AML-193 (cell line): ENCODE measurements around the gene AFF3.

ENCODE experiments used
- DNase-seq, 2 experiments: peaks; one replicate each; lab custom pipeline; 2025; lab: John Stamatoyannopoulos, UW

The AFF3 gene

DNA sequence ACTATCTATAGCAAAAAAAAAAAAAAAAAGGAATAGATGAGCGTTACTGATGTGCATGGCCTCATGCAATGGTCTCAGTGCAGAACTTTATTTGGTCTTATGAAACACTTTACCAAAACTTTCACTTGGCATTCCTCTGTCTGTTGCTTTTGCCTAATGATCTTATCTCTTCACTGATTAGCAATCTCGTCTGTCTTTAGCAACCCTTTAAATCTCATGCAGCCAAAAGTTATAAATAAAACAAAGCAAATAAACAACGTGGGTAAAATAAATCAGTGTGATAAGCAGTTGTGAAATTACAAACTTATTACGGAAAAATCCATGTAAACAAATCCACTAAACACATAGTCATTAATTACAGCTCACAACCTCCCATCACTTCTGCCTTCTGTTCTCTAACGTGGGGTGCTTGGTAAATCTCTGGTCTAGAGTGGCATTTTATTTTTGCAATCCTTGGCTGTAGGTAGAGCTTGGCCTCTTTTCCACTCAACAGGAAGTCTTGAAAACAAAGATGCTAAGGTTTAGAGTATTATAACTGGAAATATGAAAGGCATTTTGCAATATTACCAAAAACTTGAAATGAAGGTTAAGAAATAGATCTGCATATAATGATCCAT, 288.0 kb downstream of the AFF3 start:
- no peak for DNase-seq

DNA sequence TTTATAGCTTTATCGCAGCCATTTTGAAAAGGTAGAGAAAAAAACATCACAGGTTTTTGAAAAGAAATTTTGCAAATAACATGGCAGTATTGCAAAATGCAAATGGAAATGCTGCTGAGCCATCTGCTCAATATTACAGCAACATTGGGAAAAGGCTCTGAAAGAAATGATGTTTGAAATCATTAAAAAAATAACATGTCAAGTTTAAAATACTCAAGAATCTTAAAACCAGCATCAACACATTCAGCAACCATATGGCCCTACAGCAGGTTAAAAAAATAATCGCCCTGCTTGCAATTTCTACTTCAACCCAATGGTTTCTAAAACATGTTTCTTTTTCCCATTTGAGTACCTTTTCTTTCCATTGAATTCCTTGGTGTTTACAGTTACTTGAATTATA, 289.4 kb downstream of the AFF3 start:
- DNase-seq, result no peak

DNA sequence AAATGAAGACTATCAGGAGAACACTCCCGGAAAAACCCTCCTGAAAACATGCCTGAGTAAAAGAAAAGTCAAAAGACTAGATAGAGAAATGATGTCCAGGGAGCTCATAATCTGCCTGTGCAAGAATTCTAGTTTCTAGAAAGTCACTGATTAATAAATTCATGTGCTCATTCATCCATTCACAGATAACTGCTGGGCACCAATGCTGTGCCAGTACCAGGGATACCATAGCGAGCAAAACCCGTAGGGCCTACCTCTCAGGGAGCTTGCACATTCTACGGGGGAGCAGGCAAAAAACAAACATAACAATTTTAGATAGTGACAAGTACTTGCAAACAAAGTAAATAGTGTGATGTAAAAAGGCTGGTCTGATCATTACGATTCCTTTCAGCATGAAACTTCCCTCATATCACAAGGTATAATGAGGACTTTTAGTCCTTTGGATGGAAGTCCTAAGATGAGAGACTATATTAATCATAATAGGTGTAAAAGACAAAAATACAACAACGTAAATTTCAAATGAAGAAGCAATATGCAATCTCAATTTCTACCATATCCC, 289.9 kb downstream of the AFF3 start:
- DNase-seq, result no peak

DNA sequence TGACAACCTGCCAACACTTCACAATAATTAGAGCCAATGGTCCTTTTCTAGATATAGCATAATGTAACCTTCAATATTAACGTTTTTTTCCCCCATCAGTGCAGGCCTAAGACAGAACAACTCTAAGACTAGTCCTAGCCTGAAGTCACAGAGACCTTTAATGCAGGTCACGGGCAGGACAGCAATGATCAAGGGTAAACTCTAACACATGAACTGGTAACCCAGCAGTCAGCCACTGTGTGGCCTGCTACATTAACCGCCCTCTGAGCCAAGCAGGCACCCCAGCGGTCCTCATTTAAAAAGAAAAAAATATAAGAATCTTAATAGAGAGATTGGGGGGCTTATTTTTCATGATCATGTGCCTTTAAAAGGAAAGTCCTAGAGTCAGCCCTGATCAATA, 290.6 kb downstream of the AFF3 start:
- no peak for DNase-seq

DNA sequence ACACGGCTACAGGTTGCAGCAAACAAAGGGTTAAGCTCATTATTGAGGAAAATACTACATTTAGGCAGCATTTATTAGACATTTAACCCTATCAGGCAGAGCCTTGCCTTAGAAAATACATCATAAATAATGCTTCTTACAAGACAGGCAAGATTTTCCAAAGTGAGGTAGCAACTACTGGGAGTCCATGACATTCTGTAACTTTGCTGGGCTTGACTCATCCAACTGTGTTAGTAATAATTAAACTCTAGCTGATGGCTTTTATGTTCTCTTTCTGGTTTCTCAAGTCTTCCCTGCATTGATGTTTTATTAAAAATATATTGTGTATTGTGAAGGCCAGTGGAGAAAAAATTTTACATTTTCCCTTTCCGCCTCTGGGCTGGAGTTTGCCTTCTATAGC, 291.3 kb downstream of the AFF3 start:
- DNase-seq, result no peak

DNA sequence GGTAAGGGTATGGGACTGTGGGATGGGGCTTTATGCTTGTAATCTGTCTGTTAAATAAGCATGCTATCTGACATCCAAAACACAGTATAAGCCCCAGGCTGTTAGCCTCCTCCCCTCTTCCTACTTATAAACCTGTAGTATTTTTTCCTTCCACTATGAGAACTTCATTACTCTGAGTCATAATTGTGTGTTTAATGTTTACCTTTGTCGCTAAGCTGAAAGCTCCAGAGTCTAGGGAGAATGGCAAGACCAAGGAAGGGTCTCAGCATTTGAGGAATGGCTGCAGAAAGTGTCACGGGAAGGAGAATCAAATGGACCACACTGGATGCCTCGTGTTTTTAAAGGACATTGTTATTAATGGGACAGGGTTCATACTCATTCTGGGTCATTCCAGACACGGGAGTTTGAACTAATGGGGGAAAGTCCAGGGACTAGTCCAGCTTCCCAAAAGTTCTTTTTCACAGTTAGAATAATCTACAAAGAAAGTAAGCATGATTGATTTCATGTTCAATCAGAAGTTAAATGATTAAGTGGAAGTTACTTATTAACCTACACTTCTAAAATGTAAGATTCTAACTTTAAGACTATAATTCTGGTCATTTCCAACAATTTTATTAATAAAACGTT, 292.2 kb downstream of the AFF3 start:
- no peak for DNase-seq

DNA sequence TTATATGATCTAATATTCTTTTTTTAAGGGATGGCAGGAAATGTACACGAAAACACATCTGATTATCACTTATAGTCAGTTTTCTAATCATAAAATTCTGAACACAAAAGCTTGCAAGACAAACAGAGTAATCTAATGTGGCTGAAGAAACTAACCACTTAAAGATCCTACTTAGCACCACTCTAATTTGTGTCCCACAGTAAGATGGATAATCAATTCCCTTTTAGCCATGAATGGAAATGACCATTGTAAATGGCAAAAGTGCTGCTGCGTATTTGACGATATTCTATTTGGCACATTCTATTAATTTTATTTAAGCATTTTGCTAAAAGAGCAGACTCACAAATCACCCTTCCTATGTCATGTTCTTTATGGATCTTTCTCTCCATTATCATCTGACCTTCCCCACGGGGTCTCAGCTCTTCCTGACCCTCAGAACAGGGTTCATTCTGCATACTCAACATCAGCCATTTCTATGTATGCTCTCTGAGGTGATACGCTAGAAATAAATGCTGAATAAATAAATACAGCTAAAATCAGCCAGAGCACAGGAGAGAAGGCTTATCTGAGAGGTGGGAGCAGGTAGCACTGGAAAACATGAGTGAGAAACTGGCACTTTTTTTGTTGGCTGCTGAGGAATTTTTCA, 295.8 kb downstream of the AFF3 start:
- no peak for DNase-seq

DNA sequence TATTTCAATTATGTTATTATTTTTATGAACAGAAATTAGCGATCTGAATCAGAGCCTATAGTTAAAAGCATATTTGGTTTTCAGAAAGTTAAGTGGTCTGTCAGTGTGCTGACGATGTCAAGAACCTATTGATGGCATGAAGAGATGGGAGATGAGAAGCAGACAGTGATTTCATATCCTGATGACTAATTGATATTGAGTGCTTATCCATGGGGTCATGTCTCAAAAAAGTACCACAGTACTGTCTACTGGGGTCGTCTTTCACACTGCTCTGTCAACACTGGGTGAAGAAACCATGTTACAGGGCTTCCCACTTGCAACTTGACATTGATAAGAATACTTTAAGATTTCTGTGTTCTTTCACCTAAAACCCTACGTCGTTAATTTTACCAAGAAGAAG, 297.1 kb downstream of the AFF3 start:
- DNase-seq, result no peak

DNA sequence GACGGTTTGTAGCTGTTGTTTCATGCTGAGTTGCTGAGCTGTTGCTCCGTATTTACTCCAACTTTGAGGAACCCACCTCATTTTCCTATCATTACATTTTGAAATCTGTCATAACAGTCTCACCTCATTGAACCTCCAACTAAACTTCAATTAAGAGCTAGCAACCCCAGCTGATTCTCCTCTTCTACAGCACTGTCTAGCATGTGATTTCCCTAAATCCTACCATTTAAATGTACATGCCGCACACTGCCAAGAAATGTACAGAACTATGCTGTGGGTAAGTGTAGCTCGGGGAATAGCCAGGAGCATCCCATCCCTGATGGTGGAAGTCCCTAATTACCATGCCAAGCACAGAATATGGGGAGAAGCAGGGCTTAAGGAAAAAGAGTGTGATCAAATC, 299.9 kb downstream of the AFF3 start:
- no peak for DNase-seq

DNA sequence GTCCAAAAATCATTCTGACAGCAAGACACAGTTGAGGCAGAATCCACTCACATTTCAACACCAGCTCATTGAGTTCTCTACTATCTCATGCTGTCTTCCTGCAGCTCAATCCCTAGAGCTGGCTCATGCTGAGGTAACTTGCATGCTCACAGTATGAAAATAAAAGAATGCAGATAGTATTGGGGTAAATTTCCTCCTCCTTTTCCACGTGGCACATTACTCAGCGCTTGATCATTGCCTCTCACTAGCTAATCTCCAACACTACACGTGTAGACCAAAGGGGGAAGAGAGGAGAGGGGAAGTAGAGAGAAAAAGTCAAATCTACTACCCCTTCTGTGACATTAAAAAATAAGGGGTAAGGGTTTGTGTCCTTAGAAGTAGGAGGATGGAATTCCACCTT, 300.6 kb downstream of the AFF3 start:
- no peak for DNase-seq

DNA sequence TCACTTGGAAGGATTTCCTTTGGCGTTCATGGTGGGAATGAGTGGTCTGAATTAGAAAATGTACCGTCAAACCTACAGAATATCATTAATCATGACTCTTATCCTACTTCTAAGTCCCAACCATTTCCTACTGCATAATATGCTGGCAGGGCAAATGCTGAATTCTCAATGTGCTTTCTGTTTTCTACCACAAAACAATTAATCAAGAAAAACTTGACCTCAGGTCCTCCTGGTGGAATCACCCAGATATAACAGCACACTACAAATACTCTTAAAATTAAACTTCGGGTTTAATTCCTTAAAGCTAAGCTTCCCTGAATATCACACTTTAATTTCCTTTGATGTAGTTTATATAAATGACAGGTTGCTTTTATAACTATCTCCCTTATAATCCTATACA, 301.6 kb downstream of the AFF3 start:
- DNase-seq, result no peak

DNA sequence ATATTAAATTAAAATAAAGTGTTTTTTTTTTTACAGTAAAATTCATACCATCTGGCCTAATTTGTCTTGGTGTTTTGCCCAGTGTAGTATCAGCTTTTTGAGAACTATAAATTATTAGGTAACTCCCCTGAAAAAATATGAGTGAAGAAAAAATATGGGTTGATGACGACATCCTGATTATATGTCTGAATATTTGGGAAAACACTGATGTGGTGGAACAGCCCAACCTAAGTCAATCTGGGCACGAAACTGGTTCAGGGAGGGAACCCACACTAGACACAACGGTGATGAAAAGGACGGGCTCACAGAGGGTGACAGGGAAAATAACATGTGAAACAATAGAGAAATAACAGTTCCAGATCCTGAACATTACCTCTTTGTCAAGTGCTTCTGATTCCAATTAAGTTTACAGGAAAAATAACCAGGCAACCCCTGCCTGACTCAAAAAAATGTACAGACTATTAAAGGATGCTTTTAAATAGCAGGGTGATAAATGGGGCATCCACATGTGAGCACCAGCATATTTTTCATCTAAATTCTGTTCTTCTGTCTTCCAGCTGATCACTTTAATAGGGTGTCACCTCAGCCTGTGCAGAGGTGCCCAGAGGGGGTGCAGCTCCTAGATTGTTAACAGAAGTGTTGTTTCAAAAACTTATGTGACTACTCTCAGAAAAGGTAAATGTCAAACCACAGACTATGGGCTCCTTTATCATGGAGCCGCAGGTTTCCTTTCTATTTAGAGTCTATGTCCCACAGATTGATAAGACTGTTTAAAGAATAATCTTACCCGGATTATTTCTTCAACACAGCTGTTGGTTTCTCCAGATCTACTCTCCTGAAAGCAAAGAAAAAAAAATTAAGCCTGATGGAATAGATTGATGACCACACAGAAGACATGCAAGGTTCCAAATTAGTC, 305.4 kb downstream of the AFF3 start:
- DNase-seq, result no peak

DNA sequence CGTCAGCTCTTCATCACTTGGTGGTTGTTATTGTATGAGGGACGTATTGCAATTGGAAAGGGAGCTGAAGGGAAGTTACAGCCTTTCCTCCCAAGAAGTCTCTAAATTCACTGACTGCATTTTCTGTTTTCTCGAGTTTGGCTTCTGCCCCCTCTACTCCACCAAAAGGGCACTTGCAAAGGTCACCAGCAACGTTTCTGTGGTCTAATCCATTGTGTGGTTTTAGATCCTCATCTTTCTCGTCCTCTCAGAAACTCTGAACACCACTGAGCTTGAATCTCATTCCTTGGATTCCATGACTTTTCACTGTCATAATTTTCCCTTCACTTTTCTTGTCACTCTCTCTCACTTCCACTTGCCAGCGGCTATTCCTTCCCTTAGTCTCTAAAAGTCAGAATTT, 308.0 kb downstream of the AFF3 start:
- no peak for DNase-seq

DNA sequence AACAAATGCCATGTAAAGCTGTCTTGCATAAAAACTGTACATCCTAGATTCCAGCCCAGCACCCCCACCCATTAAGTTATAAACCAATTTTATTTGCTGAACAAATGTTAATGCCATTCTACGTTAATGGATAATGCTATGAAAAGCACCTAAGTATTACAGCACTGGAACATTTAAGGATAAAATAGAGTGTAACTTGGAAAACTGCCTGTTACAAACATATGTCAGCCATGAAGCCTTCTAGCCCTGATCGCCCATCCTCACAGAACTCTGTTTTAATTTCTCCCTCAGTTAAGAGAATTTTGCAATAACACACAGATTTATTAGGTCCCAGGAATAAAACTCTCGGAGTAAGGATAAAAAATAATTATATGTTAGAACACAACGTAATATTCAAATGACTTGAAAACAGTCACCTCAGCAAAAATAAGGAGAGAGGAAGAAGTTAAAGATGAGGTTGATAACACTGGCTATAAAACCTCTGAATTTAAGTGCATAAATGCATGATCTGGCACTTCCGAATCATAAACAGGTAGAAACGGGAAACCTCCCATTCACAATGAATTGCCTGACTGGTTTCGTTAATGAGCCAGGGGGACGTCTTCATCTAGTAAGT, 308.7 kb downstream of the AFF3 start:
- DNase-seq, result no peak

DNA sequence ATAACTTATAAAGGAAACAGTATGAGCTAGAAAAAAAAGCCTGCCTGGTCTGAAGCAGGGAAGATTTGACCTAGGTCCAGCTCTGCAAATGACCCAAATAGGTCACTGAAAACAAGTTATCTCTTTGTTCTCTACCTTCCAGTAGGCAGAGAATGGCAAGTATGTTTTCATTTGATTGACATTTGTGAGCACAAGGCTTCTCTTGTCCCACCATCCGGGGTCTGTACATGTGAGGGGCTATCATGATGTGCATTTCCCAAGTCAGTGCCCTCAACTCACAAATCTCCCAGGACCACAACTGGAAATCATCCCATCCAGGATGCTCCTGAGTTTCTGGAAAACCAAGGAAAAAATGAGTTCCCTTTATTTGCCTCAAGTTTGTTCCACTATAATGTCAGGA, 309.5 kb downstream of the AFF3 start:
- DNase-seq, result no peak

DNA sequence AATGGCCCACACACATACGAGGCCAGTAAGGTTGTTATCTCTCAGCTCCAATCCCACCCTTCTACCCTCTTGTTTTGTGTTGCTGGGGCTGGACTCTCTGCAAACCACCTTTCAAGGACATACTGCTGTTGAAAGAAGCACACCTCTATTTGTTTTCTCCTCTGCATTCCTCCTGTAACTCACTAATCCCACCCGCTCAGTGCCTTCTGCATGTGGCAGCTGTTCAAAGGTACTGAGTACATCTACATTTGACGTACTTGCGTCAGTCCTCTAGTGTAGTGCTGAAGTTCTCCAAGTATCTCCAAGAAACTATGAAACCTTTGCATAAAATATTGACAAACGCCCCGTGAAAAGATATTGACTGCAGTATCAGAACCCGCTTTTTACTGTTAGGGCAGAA, 310.6 kb downstream of the AFF3 start:
- DNase-seq, result no peak

DNA sequence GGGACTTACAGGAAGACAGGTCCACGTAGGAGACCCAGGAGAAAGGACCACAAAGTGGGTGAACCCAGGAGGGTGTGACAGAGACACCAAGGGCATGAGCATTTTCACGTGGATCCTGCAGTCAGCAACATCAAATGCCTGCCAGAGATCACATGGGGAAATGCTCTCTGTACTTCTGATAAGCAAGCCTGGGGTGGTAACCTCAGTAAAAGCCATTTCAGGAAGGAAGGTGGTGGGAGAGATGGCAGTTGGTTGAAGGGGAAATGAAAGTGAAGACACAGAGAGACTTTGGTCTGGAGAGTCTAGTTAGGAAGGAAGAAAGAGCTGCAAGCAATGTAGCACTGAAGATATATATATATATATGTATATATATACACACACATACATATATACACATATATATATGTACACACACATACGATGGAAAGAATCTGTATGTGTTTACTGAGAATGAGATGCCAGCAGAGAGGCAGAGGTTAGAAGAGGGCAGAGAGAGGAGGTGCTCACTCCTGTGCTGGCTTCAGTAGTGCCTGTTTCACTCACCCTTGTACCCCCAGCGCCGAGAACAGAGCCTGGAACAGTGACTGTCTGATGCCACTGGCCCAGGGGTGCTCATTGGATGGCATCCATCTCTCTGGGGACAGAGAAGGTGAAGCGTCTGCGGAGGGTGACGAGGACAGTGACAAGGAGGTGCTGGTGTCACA, 314.9 kb downstream of the AFF3 start:
- DNase-seq, result no peak

DNA sequence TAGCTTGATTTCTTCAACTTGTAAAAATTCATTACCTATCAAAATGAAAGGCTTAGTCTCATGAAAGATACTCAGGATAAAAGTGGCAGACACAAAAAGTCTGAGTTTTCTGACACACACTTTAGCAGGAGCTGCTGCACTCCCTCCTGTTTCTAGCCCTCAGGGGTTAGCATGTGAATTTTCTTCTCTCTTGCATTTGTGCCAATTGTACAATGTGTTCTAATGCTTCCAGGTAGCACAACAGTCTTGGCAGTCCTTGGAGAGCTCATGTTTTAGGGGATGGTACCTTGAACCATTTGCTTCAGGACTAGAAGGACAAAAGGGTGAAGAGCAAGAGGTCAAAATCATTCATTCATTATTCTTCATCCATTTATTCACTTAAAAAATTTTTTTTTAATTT, 316.8 kb downstream of the AFF3 start:
- DNase-seq, result no peak

DNA sequence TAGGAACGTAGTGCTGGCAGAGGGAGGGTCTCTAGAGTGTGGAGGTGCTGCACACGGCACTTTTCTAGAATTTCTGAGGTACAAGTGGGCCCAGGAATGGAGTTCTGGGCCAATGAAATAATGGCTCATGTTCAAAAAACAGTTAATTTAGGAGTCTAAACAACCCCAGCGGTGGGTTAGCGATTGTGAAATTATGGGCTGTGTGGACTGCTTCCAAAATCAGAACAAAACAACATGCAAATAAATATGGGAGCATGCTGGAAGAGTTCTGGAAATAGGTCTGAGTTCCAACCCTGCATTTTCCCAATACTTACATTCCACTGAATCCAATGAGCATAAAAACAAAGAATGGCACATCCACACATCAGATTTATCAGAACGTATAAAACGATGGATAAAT, 317.6 kb downstream of the AFF3 start:
- no peak for DNase-seq

DNA sequence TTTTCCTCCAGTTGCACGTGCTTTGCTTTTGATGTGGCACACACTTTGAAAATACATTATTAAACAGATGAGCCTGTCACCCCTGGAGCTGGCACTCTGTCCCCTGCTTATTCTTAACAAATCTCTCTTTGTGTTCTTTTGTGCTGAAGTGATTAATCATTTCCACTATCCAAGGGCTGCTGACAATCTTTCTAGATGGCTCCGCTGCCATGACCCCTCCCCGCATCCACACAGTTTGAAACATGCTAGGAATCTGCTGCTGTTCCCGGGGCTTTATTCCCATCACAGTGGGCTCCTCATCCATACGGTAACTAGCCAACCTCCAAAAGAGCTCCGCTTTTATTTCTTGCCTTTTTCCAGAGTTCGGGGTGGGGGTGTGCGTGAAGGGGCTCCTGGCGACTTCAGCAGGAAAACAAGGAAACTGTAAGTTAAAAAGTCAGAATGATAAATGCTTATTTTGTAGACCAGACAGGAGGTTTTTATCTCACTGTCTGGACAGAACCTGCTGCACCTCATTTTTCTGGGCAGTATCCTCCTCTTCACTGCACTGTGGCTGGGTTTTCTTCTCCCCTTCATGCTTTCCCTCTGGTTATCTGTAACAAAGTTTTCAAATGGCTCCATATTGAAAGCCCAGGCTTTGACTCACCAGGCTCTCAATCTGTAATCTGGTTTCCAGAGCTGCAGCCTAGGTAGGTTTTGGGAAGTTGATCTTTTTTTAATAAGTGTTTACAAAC, 319.7 kb downstream of the AFF3 start:
- no peak for DNase-seq

DNA sequence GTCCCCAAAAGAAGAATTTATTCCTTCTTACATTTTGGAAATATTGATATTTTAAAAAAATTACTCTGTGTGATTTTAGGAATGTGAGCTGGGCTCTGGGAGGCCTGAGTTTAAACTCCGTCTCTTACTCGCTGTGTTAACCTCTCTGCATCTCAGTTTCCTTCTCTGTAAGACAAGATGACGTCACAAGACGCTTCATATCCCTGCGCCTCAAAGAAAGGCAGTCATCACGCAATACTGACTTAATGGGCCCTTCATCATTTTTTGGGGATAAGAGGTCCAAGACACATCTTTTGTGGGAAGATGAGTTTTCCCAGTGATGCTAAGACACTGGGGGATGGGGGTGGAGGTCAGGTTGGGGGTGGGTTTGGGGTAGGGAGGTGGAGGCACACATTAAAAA, 320.4 kb downstream of the AFF3 start:
- DNase-seq, result no peak
